ENCODE data around the gene RFX8.
"Not testable (repeated sequence)": the region's sequence is repeated elsewhere in the genome, so short reads cannot be mapped to it uniquely, and the experiment has no call there.

Gene RFX8

DNA sequence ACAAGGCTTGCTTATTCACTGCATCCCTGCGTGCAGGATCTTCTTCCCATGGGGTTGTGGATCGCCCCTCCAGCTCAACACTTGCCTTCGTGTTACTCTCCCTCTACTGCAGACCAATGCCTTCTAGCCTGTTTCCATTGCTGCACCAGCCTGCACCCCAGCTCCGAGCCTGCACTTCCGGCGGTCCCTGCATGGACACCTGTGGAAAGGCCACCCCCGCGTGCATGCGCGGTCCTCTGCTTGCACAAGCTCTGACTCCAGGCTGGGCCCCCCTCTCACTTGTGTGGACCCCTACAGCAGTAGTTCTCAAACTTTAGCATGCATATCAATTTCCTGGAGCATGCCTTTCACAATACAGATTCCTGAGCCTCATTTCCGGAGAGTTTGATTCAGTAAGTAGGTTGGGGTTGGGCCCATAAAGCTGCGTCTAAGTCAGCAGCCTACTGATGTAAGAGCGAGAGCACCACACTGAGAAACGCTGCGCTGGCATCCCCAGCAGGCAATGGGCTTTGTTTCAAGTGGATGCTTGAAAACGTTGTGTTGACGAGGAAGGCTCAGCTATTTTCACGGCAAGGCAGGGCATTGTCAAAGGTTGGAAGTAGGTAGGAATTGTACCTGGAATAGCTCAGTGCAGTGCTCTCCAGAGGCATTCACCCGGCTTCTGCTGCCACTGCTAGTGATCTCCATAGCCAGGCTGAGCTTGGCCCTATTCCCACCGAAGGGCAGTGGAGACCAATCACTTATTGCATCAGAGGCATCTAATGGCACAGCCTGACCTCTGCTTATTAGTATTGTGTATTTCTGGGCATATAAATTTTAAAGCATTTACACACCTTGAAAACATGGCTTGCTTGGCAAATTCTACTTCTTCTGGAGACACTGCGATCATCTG is 120.2 kb downstream of the RFX8 start:
- TF ChIP-seq, protein P1, sequence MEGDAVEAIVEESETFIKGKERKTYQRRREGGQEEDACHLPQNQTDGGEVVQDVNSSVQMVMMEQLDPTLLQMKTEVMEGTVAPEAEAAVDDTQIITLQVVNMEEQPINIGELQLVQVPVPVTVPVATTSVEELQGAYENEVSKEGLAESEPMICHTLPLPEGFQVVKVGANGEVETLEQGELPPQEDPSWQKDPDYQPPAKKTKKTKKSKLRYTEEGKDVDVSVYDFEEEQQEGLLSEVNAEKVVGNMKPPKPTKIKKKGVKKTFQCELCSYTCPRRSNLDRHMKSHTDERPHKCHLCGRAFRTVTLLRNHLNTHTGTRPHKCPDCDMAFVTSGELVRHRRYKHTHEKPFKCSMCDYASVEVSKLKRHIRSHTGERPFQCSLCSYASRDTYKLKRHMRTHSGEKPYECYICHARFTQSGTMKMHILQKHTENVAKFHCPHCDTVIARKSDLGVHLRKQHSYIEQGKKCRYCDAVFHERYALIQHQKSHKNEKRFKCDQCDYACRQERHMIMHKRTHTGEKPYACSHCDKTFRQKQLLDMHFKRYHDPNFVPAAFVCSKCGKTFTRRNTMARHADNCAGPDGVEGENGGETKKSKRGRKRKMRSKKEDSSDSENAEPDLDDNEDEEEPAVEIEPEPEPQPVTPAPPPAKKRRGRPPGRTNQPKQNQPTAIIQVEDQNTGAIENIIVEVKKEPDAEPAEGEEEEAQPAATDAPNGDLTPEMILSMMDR (IDR thresholded peaks at IDR 0.05; ENCODE audit: insufficient read depth, missing control alignments): no peak
- FAIRE-seq (no peak), DNase-seq (ENCODE audit: insufficient read length, low spot score) (no peak)

DNA sequence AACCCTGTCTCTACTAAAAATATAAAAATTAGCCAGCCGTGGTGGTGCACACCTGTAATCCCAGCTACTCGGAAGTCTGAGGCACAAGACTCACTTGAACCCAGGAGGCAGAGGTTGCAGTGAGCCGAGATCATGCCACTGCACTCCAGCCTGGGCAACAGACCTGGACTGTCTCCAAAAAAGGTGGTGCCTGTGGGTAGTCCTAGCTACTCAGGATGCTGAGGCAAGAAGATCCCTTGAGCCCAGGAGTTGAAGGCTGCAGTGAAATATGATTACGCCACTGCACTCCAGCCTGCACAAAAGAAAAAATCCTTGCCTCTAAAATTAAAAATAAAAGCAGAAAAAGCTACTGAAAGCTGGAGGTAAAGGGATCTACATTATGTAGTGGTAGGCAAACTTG is 122.3 kb downstream of the RFX8 start:
- not testable (repeated sequence) for FAIRE-seq; DNase-seq (ENCODE audit: insufficient read length, low spot score)

DNA sequence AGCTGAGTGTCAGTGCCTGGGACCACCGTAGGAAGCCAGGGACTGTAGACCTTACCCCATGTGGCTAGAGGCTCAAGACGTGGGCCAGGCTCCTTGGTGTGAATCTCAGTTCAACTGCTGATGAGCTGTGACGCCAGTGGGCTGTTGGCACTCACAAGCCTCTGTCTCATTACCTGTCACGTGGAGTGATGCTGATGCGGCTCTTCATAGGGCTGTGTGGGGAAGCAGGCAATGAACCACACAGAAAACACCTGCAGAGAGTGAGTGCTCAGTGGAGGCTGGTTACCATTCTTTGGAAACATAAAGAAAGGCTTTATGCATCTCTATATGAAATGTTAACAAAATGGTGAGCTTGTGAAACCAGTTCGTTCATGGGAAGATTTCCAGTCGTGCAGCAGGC is 123.7 kb downstream of the RFX8 start:
- TF ChIP-seq, protein P1 (IDR thresholded peaks at IDR 0.05; ENCODE audit: insufficient read depth, missing control alignments): no peak
- FAIRE-seq: no peak
- no peak for DNase-seq (ENCODE audit: insufficient read length, low spot score)

DNA sequence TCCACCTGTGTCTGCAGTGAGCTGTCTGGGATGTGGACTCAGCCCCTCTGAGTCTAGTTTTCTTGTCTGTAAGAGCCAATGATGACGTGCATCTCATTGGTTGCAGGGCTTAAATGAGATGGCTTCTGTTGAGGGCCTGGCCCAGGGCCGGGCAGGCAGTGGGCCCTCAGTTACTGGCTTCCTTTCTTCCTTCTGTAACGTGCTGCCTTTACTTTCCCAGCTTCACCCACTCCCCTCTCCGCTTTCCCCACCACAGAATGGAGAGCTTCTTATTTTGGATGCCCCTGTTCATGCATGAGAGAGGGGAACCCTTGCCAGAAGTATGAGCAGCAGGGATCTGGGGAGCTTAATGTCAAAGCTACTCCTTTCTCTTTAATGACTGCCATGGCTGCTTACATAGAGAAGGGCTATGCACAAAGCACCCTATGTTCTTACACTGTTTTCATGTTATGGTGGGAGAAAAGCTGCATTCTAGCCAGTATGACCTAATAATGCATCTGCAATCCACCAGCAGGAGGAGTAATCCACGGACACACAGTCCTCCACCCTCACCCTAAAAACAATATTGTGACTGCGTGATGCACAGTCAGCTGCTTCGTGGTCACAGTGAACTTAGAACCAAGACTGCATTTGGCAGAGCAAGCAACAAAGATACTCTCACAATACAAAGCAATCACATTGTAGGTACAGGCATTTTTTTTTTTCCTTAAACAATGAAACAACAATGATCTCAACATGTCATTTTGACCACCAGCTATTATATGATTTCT is 124.8 kb downstream of the RFX8 start:
- FAIRE-seq: no peak
- no peak for DNase-seq (ENCODE audit: insufficient read length, low spot score)
- TF ChIP-seq, protein P1 (IDR thresholded peaks at IDR 0.05; ENCODE audit: insufficient read depth, missing control alignments): peak; percentile 6

DNA sequence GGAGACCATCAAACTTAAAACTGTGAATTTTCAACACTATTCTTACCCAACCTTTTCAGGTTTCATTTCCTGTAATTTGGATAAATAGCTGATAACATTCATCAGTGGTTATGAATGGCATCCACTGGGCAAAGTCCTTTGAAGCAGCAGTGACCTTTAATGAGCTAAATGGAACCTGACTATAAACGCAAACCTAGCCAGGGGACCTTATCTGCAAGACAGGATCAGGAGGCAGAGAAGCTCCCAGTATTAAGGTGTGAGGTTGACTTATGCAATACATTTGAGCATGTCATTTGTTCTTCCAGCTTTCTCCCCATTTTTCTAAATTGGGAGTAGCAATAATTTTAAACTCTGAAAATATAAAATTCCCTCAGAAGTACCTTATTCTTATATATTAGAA is 126.0 kb downstream of the RFX8 start:
- TF ChIP-seq, protein P1 (IDR thresholded peaks at IDR 0.05; ENCODE audit: insufficient read depth, missing control alignments): no peak
- FAIRE-seq: no peak
- DNase-seq (ENCODE audit: insufficient read length, low spot score): no peak

All from D721Med (cell line).